Endometrial microvascular endothelial cells (primary cell): ENCODE results near the gene RAB11FIP5. TPM values are rescaled to one million over a fixed set of nuclear protein-coding genes. Genes with fewer than 3 reads are reported as not detected.

Experiments used
- in situ Hi-C: cut with HindIII; loops from 2 replicates; pipeline ENCODE4 v1.10.0; 2017; ENCODE audit warnings: low sequenced_read_pairs, low pct_unique_long_range_greater_than_20kb; ENCODE audit errors: inconsistent ontology term
- total RNA-seq: library from RNA; depleted of rRNA; stranded (reverse); fragments of >200 nt; gene quantifications from one replicate; pipeline ENCODE4 v1.2.3, GENCODE V29; 2015; ENCODE audit errors: inconsistent ontology term

Gene RAB11FIP5
- total RNA-seq, 1 donor from 2014 or later: 77.5 TPM

- in situ Hi-C loops: no loop called here
Observed at GRCh38 chr2:73089270-73090030, 23.3 kb downstream of the RAB11FIP5 start.

- in situ Hi-C loops: no loop called here
Observed at GRCh38 chr2:73088703-73089102, 24.0 kb downstream of the RAB11FIP5 start.

- in situ Hi-C loops: no loop called here
Observed at GRCh38 chr2:73088211-73088610, 24.5 kb downstream of the RAB11FIP5 start.

- in situ Hi-C loops: no loop called here
Observed at GRCh38 chr2:73087311-73087710, 25.4 kb downstream of the RAB11FIP5 start.

- in situ Hi-C loops: no loop called here
Observed at GRCh38 chr2:73085691-73086090, 27.1 kb downstream of the RAB11FIP5 start.

GRCh38 chr2:73084971-73085370 is 27.8 kb downstream of the RAB11FIP5 start:
- in situ Hi-C loops: no loop called here

GRCh38 chr2:73083886-73084800 is 28.6 kb downstream of the RAB11FIP5 start:
- in situ Hi-C loops: no loop called here

GRCh38 chr2:73082523-73083410 is 30.0 kb downstream of the RAB11FIP5 start:
- in situ Hi-C loops: no loop called here

- in situ Hi-C loops: no loop called here
Observed at GRCh38 chr2:73081181-73081671, 31.5 kb downstream of the RAB11FIP5 start.

- in situ Hi-C loops: no loop called here
Observed at GRCh38 chr2:73080321-73081131, 32.2 kb downstream of the RAB11FIP5 start.

- in situ Hi-C loops: no loop called here
Observed at GRCh38 chr2:73079636-73080035, 33.1 kb downstream of the RAB11FIP5 start.

GRCh38 chr2:73078457-73079411 is 34.0 kb downstream of the RAB11FIP5 start:
- in situ Hi-C loops: no loop called here

- in situ Hi-C loops: no loop called here
Observed at GRCh38 chr2:73077424-73077795, 35.3 kb downstream of the RAB11FIP5 start.

GRCh38 chr2:73076701-73077423 is 35.9 kb downstream of the RAB11FIP5 start:
- in situ Hi-C loops: no loop called here

GRCh38 chr2:73075477-73076373 is 37.0 kb downstream of the RAB11FIP5 start:
- in situ Hi-C loops: no loop called here
